HG02981 (cell line): Measurements from ENCODE around the gene PCCA.
A peak's percentile ranks its signal among the peaks of the same experiment; 100 is the strongest.
"Not testable (repeated sequence)": the region's sequence is repeated elsewhere in the genome, so short reads cannot be mapped to it uniquely, and the experiment has no call there.

Experiments used
- ATAC-seq: cut with Tn5 transposase; IDR thresholded peaks from one replicate; pipeline ENCODE4 v1.9.1; 2021; ENCODE audit warnings: mild to moderate bottlenecking, moderate library complexity; ENCODE audit not compliant: unreplicated experiment

Gene PCCA

GRCh38 chr13:100088644-100089464 is at the start of gene PCCA:
Gene PCCA (plus strand): TSS chr13:100089093. CDS start chr13:100089121, 28 bp downstream.
- peak; percentile 96 for ATAC-seq

GRCh38 chr13:100039740-100040139 is 49.2 kb upstream of the PCCA start:
- no peak for ATAC-seq

GRCh38 chr13:100040196-100040595 is 48.7 kb upstream of the PCCA start:
- no peak for ATAC-seq

- ATAC-seq = no peak
These were observed 44.0 kb upstream of the PCCA start for GRCh38 chr13:100044936-100045335.

- no peak for ATAC-seq
These were observed 43.5 kb upstream of the PCCA start for GRCh38 chr13:100045355-100045754.

GRCh38 chr13:100051070-100051469 is 37.8 kb upstream of the PCCA start:
- ATAC-seq = no peak

- no peak for ATAC-seq
These were observed 29.1 kb upstream of the PCCA start for GRCh38 chr13:100059827-100060226.

- no peak for ATAC-seq
These were observed 25.6 kb upstream of the PCCA start for GRCh38 chr13:100063333-100063732.

- no peak for ATAC-seq
These were observed 25.0 kb upstream of the PCCA start for GRCh38 chr13:100063906-100064305.

GRCh38 chr13:100068133-100068931 is 20.6 kb upstream of the PCCA start:
- ATAC-seq = no peak

- no peak for ATAC-seq
These were observed 19.6 kb upstream of the PCCA start for GRCh38 chr13:100069278-100069677.

GRCh38 chr13:100075700-100076587 is 12.9 kb upstream of the PCCA start:
- no peak for ATAC-seq

GRCh38 chr13:100079003-100079402 is 9.9 kb upstream of the PCCA start:
- not testable (repeated sequence) for ATAC-seq

GRCh38 chr13:100083401-100083800 is 5.5 kb upstream of the PCCA start:
- ATAC-seq = not testable (repeated sequence)

GRCh38 chr13:100088273-100088643 is 635 bp upstream of the PCCA start:
- ATAC-seq = no peak

- ATAC-seq = peak; percentile 27
These were observed 656 bp downstream of the PCCA start for GRCh38 chr13:100089465-100090032.

- ATAC-seq = no peak
These were observed 2.0 kb downstream of the PCCA start for GRCh38 chr13:100090861-100091260.

- ATAC-seq = no peak
These were observed 2.5 kb downstream of the PCCA start for GRCh38 chr13:100091391-100091790.

- ATAC-seq = not testable (repeated sequence)
These were observed 3.4 kb downstream of the PCCA start for GRCh38 chr13:100092273-100092672.

- no peak for ATAC-seq
These were observed 6.6 kb downstream of the PCCA start for GRCh38 chr13:100095498-100095897.

- ATAC-seq = no peak
These were observed 7.6 kb downstream of the PCCA start for GRCh38 chr13:100096526-100096925.
